ENCODE results near the gene NUCKS1. TPM values are rescaled to one million over a fixed set of nuclear protein-coding genes. Genes with fewer than 3 reads are reported as not detected.

NUCKS1 gene
- total RNA-seq, 2 experiments from 2014 or later, result 152 to 287 TPM

- Histone ChIP-seq H3K9me3 (ENCODE audit: low read length) (no peaks in the 10 kb centered on the region), H3K4me2 (ENCODE audit: low read length) (peak within 1 kb of the TSS; percentile 71), H3K9me2 (ENCODE audit: insufficient read depth, low read length) (no peaks in the 10 kb centered on the region), H3K36me3 (ENCODE audit: insufficient read depth, low read length) (no peaks in the 10 kb centered on the region), H2AFZ (ENCODE audit: low read length) (peak within 1 kb of the TSS; percentile 51), H3K27ac (ENCODE audit: low read depth, low read length, poor library complexity, severe bottlenecking) (no peak within 1 kb of the TSS), H3K79me2 (ENCODE audit: insufficient read depth, low read depth, low read length) (no peaks in the 10 kb centered on the region), H3K4me1 (ENCODE audit: insufficient read depth, low read length, poor library complexity, severe bottlenecking) (peaks cover 30% of the 10 kb centered on the region), H4K20me1 (ENCODE audit: insufficient read depth, low read length) (no peaks in the 10 kb centered on the region), H3K4me3 (ENCODE audit: low read depth, low read length, poor library complexity, severe bottlenecking) (peak within 1 kb of the TSS; percentile 74)
- intact Hi-C loops (cut with micrococcal nuclease; ENCODE audit: unreplicated experiment), result no loop called here
- peak; percentile 45 for DNase-seq (ENCODE audit: low spot score)
- CTCF ChIA-PET (ENCODE audit: unreplicated experiment), result interaction anchor here (0.6 kb wide), 1 partner anchor 13 kb away, joined by 4 read pairs; no protein-coding TSS in a partner anchor
- BruUV-seq (replicated peaks), result no TSS peak
- TF ChIP-seq EZH2phosphoT487 (IDR thresholded peaks at IDR 0.05; ENCODE audit: borderline replicate concordance, low read depth, low read length), result no peak
- TF ChIP-seq CTCF (conservative IDR thresholded peaks at IDR 0.05; ENCODE audit: low read length), result no peak
- POLR2A ChIA-PET, result interaction anchor here (0.8 kb wide), 1 partner anchor 11 kb away, joined by 3 read pairs; no protein-coding TSS in a partner anchor
Observed at GRCh38 chr1:205680073-205680851, 69.7 kb downstream of the NUCKS1 start, which contains the start of gene SLC45A3. TSS of gene SLC45A3 (minus strand) at chr1:205680509. CDS start at chr1:205664656, 15,853 bp downstream.

GRCh38 chr1:205678286-205679111 lies 71.5 kb downstream of the NUCKS1 start:
- BruUV-seq (replicated peaks), result no TSS peak
- Histone ChIP-seq H3K4me3 (ENCODE audit: low read depth, low read length, poor library complexity, severe bottlenecking) (peak overlapping the region; percentile 74), H3K4me2 (ENCODE audit: low read length) (peak overlapping the region; percentile 71), H3K9me3 (ENCODE audit: low read length) (no peaks in the 10 kb centered on the region), H3K4me1 (ENCODE audit: insufficient read depth, low read length, poor library complexity, severe bottlenecking) (peaks cover 30% of the 10 kb centered on the region), H2AFZ (ENCODE audit: low read length) (peak overlapping the region; percentile 47; the same call in 1 of the 2 replicates), H3K36me3 (ENCODE audit: insufficient read depth, low read length) (no peaks in the 10 kb centered on the region), H3K9me2 (ENCODE audit: insufficient read depth, low read length) (no peaks in the 10 kb centered on the region), H3K27ac (ENCODE audit: low read depth, low read length, poor library complexity, severe bottlenecking) (no peak overlapping the region), H3K79me2 (ENCODE audit: insufficient read depth, low read depth, low read length) (no peaks in the 10 kb centered on the region), H4K20me1 (ENCODE audit: insufficient read depth, low read length) (no peaks in the 10 kb centered on the region)
- no peak for TF ChIP-seq EZH2phosphoT487 (IDR thresholded peaks at IDR 0.05; ENCODE audit: borderline replicate concordance, low read depth, low read length)
- TF ChIP-seq CTCF (conservative IDR thresholded peaks at IDR 0.05; ENCODE audit: low read length), result no peak
- POLR2A ChIA-PET, result interaction anchor here (0.6 to 2.9 kb wide), 7 partner anchors 8 to 1162 kb away, joined by 3 to 17 read pairs (median 5); no protein-coding TSS in a partner anchor
- CTCF ChIA-PET (ENCODE audit: unreplicated experiment), result interaction anchor here (1.0 to 1.1 kb wide), 2 partner anchors 18 to 33 kb away, joined by 3 to 4 read pairs; no protein-coding TSS in a partner anchor
- intact Hi-C loops (cut with micrococcal nuclease; ENCODE audit: unreplicated experiment), result no loop called here
- no peak for DNase-seq (ENCODE audit: low spot score)
